Kasumi-1 (cell line): ENCODE results near the gene SOX8.

Experiments used
- DNase-seq, 2 experiments: peaks; one replicate each; lab custom pipeline; 2025; lab: John Stamatoyannopoulos, UW

SOX8 gene

GRCh38 chr16:987906-988305, 6.3 kb downstream of the SOX8 start:
- DNase-seq, result no peak

DNA sequence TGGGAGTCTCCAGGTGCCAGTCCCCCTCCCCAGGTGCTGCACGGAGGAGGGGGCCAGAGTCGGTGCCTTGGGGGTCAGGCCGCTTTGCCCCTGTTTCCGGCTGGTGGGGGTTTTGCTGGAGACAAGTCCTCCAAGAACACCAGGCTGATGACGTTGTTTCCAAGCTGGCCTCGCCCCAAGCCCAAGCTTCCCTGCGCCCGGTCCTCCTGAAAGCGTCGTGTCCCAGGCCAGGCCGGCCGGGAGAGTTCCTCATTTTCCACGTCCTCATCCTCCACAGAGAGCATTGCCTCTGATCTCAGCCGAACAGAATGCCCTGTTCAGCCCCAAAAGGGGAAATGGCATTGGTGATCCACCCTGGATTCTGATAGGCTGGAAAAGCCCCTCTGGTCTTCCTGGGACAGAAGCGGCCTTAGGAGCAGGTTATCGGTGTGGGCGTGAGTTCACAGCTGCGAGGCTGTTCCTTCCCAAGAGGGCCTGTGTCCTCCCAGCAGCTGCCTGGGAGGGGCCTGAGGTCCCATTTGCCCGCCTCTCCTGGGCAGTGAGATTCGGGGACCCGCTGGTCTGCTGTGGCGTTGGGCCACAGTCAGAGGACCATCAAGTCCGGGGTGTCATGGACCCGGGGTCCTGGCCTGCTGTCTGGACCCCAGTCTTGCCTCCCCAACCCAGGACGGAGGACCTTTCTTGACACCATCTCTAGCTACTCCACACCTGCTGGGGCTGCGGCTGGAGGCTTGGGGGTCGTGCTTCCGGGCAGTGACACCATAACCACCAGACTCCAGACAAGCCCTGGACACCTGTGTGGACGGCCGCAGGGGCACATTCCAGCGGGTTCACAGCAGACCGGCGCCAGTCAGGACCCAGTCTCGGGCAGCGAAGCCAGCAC, 7.1 kb downstream of the SOX8 start:
- no peak for DNase-seq

GRCh38 chr16:989354-989814, 7.8 kb downstream of the SOX8 start:
- DNase-seq, result no peak

GRCh38 chr16:990516-991291, 9.1 kb downstream of the SOX8 start:
- no peak for DNase-seq

GRCh38 chr16:991345-991744, 9.8 kb downstream of the SOX8 start:
- no peak for DNase-seq

- DNase-seq, result no peak
These were observed 10.2 kb downstream of the SOX8 start for GRCh38 chr16:991773-992172.

- DNase-seq, result no peak
These were observed 12.2 kb downstream of the SOX8 start for GRCh38 chr16:993731-994130.

- no peak for DNase-seq
These were observed 13.5 kb downstream of the SOX8 start for GRCh38 chr16:995087-995486.

DNA sequence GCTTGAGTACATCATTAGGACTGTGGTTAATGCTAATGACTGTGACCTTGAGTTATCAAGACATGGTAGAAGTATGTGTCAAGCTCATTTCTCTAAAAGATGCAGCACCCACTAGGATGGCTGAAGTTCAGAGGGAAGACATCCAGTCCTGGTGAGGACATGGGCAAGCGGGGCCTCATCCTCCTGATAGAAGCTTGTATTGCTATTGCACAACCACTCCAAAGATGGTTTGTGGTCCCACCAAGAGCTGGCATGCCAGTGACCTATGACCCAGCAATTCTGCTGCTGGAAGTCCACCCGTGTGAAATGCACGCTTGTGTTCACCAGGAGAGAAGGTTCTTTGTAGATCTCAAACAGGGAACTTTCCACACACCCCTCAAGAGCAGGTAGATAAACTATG, 14.2 kb downstream of the SOX8 start:
- DNase-seq, result no peak

DNA sequence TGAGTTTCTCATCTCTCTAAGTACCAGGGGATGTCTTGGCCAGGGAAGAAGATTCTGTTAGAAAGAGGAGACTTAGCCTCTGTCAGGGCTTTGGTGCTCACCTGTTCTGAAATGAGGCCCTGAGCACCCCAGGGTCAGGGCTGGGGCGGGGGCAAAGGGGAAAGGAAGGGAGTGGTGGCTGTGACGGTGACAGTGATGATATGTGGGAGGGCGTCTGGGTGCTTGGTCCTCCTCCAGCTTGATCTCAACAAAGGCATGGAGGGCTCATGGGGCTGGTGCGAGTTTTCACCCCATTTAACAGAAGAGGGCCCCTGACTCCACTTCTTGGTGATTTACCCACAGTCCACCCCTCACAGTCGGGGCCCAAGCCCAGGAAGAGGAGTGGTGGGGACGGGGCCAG, 15.1 kb downstream of the SOX8 start:
- DNase-seq, result no peak

GRCh38 chr16:997440-998051, 16.0 kb downstream of the SOX8 start:
- DNase-seq, result peak; percentile 12 to 42

DNA sequence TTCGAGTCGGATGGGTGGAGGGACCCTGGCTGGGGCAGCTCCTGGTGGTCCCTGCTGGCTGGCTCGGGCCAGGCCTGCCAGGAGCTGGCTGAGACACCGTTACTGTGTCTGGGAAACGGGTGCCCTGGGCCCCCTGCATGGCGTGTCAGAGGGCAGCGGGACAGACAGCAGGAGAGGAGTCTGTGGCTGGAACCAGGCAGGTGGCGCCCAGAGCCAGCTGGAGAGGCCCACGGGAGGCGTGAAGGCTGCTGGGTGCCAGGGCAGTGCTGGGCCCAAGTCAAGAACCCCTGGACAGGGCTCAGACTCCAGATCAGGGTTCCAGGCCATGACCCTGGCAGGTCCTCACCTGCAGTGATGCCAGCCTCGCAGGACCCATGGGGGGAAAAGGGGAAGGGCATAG, 16.6 kb downstream of the SOX8 start:
- DNase-seq, result no peak

DNA sequence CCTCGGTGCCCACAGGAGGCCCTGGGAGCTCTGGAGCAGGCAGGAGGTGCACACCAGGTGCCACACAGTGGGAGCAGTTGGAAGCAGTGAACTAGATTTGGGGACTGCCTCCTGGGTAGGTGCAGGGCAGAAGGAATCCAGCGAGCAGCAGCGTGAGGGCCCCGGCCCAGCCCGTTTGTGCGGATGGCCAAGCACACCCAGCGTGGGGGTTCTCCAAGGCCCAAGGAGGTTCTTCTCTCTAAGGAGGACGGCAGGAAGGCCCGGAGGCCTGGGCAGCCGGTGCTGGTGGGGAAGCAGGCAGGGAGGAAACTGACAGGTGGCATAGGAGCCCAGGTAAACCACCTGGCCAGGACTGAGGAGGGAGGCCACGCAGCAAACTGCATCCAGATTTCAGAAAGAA, 17.0 kb downstream of the SOX8 start:
- no peak for DNase-seq

GRCh38 chr16:999677-1000076, 18.1 kb downstream of the SOX8 start:
- no peak for DNase-seq

DNA sequence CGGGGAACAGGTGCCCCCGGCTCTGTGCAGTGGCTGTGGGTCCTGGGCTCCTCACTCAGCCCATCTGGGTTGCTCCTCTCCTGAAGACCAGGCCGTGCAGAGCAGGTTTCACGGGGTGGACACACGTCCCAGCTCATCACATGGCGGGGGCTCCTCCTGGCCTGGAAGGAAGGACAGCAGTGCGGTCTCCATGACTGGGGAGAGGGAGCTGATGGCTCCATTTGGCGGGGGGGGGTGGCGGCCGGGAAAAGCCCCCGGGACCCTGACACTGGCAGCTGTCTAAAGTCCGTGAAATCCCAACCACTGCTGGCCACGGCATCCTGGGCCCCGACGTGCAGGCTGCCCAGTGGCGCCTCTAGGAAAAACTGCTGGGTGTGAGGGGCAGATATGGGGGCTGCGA, 19.0 kb downstream of the SOX8 start:
- DNase-seq, result no peak

DNA sequence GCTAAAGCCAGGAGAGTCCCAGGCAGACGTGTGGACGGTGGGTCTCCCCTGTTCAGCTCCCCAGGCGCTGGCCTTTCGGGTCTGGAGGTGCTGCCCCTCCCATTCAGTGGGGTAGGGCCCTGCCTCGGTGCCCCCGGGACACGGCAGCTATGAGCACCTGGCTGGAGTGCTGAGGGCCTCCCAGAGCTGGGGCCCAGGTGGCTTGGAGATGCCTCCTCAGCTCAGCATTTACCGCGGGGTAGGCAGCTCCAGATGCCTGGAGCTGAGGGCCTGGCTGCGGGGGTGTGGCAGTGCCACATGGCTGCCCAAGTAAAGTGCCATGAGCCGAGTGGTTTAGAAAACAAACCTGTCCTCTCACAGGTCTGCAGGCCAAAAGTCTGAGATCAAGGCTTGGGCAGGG, 19.5 kb downstream of the SOX8 start:
- no peak for DNase-seq

- DNase-seq, result peak in 1 of 2 experiments; percentile 2
These were observed 21.0 kb downstream of the SOX8 start for GRCh38 chr16:1002399-1003166.

- no peak for DNase-seq
These were observed 22.1 kb downstream of the SOX8 start for GRCh38 chr16:1003391-1004347.

GRCh38 chr16:1005286-1005685, 23.7 kb downstream of the SOX8 start:
- no peak for DNase-seq

GRCh38 chr16:1006781-1007180, 25.2 kb downstream of the SOX8 start:
- DNase-seq, result no peak
